A673 (cell line): ENCODE measurements around the gene SPTA1.

Experiments
- EZH2 ChIP-seq: fragments of 200-600 bp; sonication (generic); IDR thresholded peaks from 2 replicates; pipeline ENCODE4 v1.6.1; 2017; ENCODE audit warnings: borderline replicate concordance, low read depth, mild to moderate bottlenecking, mixed read lengths, antibody characterized with exemption, low read length; ENCODE audit not compliant: poor library complexity, severe bottlenecking
- TF ChIP-seq, protein P1 (sequence below): fragments of 300-800, 200-600 bp; sonication (generic); conservative IDR thresholded peaks from 2 replicates; pipeline ENCODE4 v1.5.1; 2017; ENCODE audit warnings: low read depth, mild to moderate bottlenecking, antibody characterized with exemption, low read length, moderate library complexity, mixed read lengths

DNA sequence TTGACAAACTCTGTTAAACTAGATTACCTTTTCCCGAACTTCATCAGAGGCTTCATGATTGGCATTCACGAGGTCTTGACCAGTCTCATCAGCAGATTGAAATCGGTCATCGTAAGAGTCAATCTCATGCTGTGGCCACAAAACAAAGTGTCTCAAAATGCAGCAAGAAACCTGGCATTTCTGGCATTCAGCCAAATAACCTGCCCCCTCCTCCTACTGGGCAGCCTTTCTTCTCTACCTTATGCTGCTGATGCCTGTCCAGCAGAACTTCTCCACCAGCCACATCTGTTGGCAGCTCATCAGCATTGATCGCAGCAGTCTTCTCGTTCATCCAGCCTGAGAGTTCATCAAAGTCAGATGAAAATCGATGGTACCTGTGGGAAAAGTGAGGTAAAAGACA lies 12.2 kb downstream of the SPTA1 start:
- TF ChIP-seq, protein P1, sequence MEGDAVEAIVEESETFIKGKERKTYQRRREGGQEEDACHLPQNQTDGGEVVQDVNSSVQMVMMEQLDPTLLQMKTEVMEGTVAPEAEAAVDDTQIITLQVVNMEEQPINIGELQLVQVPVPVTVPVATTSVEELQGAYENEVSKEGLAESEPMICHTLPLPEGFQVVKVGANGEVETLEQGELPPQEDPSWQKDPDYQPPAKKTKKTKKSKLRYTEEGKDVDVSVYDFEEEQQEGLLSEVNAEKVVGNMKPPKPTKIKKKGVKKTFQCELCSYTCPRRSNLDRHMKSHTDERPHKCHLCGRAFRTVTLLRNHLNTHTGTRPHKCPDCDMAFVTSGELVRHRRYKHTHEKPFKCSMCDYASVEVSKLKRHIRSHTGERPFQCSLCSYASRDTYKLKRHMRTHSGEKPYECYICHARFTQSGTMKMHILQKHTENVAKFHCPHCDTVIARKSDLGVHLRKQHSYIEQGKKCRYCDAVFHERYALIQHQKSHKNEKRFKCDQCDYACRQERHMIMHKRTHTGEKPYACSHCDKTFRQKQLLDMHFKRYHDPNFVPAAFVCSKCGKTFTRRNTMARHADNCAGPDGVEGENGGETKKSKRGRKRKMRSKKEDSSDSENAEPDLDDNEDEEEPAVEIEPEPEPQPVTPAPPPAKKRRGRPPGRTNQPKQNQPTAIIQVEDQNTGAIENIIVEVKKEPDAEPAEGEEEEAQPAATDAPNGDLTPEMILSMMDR, result no peak
- TF ChIP-seq EZH2, result no peak
